PC-3 (cell line): ENCODE measurements around the gene HOXC13.

Experiments
- EZH2 ChIP-seq: fragments of 300-600 bp; sonication (generic); IDR thresholded peaks from one replicate; pipeline ENCODE4 v1.6.1; 2017; ENCODE audit warnings: antibody characterized with exemption, mild to moderate bottlenecking, low read length; ENCODE audit not compliant: unreplicated experiment
- TF ChIP-seq, protein P1 (sequence below): fragments of 300-600 bp; sonication (generic); conservative IDR thresholded peaks from 2 replicates; pipeline ENCODE4 v1.5.1; 2017; ENCODE audit warnings: antibody characterized with exemption, low read depth, mild to moderate bottlenecking, low read length

DNA sequence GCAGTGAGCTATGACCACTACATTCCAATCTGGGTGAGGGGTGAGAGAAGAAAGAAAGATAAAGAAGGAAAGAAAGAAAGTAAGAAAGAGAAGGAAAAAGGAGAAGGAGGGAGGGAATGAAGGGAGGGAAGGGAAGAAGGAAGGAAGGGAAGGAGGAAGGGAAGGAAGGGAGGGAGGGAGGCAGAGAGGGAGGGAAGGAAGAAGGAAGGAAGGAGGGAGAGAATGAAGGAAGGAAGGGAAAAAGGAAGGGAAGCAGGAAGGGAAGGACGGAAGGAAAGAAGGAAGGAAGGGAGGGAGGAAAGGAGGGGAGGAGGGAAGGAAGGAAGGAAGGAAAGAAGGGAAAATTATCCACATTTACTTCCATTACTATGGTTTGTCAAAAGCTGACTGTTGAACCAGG lies 39.4 kb upstream of the HOXC13 start:
- TF ChIP-seq EZH2, result no peak
- TF ChIP-seq, protein P1, sequence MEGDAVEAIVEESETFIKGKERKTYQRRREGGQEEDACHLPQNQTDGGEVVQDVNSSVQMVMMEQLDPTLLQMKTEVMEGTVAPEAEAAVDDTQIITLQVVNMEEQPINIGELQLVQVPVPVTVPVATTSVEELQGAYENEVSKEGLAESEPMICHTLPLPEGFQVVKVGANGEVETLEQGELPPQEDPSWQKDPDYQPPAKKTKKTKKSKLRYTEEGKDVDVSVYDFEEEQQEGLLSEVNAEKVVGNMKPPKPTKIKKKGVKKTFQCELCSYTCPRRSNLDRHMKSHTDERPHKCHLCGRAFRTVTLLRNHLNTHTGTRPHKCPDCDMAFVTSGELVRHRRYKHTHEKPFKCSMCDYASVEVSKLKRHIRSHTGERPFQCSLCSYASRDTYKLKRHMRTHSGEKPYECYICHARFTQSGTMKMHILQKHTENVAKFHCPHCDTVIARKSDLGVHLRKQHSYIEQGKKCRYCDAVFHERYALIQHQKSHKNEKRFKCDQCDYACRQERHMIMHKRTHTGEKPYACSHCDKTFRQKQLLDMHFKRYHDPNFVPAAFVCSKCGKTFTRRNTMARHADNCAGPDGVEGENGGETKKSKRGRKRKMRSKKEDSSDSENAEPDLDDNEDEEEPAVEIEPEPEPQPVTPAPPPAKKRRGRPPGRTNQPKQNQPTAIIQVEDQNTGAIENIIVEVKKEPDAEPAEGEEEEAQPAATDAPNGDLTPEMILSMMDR, result no peak
